ENCODE measurements around the gene ORM1. TPM values are rescaled to one million over a fixed set of nuclear protein-coding genes. Genes with fewer than 3 reads are reported as not detected.

ORM1 gene
- total and polyA plus RNA-seq, 10 donors, result 0.95 to 13.6 (median 2.7) TPM

GRCh38 chr9:114286146-114286679 is 36.7 kb upstream of the ORM1 start:
- Histone ChIP-seq H3K4me3 (no peak overlapping the region), H3K9me3 (no peaks in the 10 kb centered on the region), H3K27ac (no peak overlapping the region), H3K27me3 (replicated peaks in 1 of 7) (peaks cover 0 to 14% (median 0%) of the 10 kb centered on the region in 7 donors), H3K36me3 (no peaks in the 10 kb centered on the region), H3K4me1 (peaks cover 0 to 15% (median 4%) of the 10 kb centered on the region in 6 donors)
- TF ChIP-seq POLR2A (IDR thresholded peaks at IDR 0.05), result no peak
- TF ChIP-seq, protein P1, sequence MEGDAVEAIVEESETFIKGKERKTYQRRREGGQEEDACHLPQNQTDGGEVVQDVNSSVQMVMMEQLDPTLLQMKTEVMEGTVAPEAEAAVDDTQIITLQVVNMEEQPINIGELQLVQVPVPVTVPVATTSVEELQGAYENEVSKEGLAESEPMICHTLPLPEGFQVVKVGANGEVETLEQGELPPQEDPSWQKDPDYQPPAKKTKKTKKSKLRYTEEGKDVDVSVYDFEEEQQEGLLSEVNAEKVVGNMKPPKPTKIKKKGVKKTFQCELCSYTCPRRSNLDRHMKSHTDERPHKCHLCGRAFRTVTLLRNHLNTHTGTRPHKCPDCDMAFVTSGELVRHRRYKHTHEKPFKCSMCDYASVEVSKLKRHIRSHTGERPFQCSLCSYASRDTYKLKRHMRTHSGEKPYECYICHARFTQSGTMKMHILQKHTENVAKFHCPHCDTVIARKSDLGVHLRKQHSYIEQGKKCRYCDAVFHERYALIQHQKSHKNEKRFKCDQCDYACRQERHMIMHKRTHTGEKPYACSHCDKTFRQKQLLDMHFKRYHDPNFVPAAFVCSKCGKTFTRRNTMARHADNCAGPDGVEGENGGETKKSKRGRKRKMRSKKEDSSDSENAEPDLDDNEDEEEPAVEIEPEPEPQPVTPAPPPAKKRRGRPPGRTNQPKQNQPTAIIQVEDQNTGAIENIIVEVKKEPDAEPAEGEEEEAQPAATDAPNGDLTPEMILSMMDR (IDR thresholded peaks at IDR 0.05 in 8 of 11, conservative IDR thresholded peaks at IDR 0.05 in 3 of 11), result no peak
- TF ChIP-seq POLR2AphosphoS5 (IDR thresholded peaks at IDR 0.05), result no peak
- WGBS, 5 donors, result 73 to 86% (median 84%) methylated on average over 10 of the region's 10 CpGs
- DNase-seq, result peak; percentile 6
- intact Hi-C loops (cut with DNase I; ENCODE audit: low total_unique reads), result no loop called here

DNA sequence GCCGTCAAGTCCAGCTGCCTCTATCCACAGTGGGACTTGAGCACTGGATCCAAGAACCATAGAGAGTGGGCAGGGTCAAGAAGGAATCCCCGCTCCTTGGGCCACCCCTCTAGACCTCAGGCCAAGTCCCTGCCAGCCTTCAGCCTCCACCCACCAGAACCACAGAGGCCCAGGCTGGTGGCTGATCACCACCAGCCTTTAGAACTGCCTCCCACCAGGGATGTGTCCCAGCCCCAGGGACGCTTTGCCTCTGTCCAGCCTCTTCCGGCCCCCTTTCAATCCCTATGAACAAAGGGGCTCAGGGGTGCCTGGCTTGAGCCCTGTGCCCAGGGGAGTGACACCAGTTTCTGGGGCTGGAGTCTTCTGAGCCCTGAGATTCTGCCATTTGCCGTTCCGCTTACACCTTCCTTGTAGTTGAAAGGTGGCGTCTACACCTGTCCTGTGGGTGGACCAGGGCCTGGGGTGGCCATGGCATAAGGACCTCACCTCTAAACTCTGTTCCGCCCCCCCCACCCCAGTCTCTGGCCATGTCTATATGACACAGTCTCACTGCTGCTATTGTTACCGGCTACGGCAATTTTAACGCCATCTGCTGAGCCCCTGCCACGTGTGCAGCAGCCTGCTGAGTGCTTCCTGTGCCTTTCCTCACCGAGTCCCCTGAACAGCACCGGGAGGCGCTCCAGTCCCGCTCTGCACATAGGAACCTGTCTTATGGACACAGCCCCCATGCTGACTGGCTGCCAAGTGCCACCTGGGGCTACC is 35.7 kb upstream of the ORM1 start:
- Histone ChIP-seq H3K9me3 (no peaks in the 10 kb centered on the region), H3K27ac (no peak overlapping the region), H3K4me3 (no peak overlapping the region), H3K36me3 (no peaks in the 10 kb centered on the region), H3K27me3 (replicated peaks in 1 of 7) (peaks cover 0 to 14% (median 0%) of the 10 kb centered on the region in 7 donors), H3K4me1 (peaks cover 0 to 15% (median 4%) of the 10 kb centered on the region in 6 donors)
- 72 to 81% (median 77%) methylated on average over 16 of the region's 16 CpGs for WGBS, 5 donors
- DNase-seq, result peak; percentile 63
- intact Hi-C loops (cut with DNase I; ENCODE audit: low total_unique reads), result no loop called here
- TF ChIP-seq POLR2AphosphoS5 (IDR thresholded peaks at IDR 0.05) (no peak), POLR2A (IDR thresholded peaks at IDR 0.05) (no peak)
- TF ChIP-seq, protein P1 (IDR thresholded peaks at IDR 0.05 in 8 of 11, conservative IDR thresholded peaks at IDR 0.05 in 3 of 11), result no peak

- TF ChIP-seq POLR2AphosphoS5 (IDR thresholded peaks at IDR 0.05), result no peak
- TF ChIP-seq, protein P1 (IDR thresholded peaks at IDR 0.05 in 8 of 11, conservative IDR thresholded peaks at IDR 0.05 in 3 of 11), result no peak
- TF ChIP-seq POLR2A (IDR thresholded peaks at IDR 0.05), result no peak
- Histone ChIP-seq H3K4me3 (no peak overlapping the region), H3K4me1 (peaks cover 0 to 15% (median 4%) of the 10 kb centered on the region in 6 donors), H3K36me3 (no peaks in the 10 kb centered on the region), H3K27ac (no peak overlapping the region), H3K27me3 (replicated peaks in 1 of 7) (peaks cover 0 to 12% (median 0%) of the 10 kb centered on the region in 7 donors), H3K9me3 (no peaks in the 10 kb centered on the region)
- WGBS, 5 donors, result 55 to 85% (median 76%) methylated on average over 15 of the region's 15 CpGs
- intact Hi-C loops (cut with DNase I; ENCODE audit: low total_unique reads), result no loop called here
- peak; percentile 48 for DNase-seq
Measured at GRCh38 chr9:114287763-114288192, 35.1 kb upstream of the ORM1 start.
